Measurements from ENCODE around the gene DST.
"Not testable (repeated sequence)": the region's sequence is repeated elsewhere in the genome, so short reads cannot be mapped to it uniquely, and the experiment has no call there.

The DST gene

DNA sequence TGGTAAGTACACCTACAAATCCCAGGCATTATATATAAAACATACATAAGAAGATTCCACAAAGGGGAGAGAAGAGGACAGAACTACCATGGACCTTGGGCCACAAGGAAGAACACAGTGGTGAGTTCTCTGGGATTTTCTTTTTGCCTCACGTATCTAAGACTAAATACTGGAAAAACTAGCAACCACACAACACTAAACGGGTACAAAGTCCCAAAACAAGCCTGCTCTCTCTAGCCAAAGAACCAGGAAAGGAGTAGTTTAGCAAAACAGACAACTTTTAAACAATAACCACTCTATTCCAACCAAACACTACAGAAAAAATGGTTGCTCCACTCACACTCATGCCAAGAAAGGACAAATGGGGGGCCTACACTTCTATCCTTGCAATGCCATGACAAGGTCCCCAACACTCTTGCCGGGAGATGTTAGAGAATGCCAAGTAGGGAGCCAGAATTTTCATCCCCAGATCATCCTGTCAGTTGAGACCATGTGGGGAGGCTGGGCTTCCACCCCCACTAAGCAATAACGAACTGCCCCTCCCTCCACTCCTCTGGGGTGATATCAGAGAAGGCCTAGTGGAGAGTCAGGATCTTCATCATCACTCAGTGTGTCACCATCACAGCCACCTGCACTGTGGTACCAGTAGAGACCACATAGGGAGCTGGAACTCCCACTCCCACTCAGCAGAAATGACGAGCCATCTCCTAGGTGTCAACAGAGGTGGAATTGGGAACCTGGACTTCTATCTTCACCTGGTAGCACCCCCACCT, 123.5 kb downstream of the DST start:
- DNase-seq, result no peak

DNA sequence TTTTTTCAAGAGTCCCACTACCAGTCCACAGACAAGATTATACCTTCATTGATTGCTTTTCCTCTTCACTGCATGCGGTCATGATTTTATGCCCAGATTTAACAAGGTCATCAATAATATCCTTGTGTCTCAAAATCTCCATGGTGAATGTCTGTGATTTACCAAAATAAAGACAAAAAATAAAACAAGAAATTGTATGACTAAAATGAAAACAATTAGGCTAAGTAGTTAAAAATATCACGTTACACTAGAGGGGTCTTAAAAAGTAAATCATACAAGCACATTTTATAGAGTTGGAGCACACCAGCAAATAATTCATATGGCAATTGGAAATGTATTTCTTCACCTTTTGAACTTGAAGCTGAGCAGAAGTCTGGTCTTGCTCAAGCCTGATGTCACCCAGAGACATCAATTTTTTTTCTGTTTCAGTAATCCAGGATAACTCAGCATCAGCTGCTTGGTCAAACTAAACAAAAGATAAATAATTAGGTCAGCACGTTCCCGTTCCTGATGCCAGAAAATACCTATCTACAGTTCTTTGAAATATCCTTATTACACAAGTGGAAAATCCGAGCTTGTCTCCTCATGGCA, 125.4 kb downstream of the DST start:
- no peak for DNase-seq

DNA sequence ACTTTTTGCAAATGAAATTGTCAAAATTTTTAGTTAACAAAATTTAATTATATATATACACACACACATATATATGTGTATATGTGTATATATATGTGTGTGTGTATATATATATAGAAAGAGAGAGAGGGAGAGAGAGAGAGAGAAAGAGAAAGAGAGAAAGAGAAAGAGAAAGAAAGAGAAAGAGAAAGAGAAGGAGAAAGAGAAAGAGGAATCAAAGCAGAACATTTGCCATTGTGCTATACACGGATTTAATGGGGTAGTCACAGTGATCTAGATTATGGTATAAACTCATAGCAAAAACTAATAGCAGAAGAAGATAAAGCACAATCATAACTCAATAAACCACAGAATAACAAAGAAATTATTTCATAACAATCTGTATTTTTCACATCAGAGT, 126.7 kb downstream of the DST start:
- DNase-seq, result no peak

DNA sequence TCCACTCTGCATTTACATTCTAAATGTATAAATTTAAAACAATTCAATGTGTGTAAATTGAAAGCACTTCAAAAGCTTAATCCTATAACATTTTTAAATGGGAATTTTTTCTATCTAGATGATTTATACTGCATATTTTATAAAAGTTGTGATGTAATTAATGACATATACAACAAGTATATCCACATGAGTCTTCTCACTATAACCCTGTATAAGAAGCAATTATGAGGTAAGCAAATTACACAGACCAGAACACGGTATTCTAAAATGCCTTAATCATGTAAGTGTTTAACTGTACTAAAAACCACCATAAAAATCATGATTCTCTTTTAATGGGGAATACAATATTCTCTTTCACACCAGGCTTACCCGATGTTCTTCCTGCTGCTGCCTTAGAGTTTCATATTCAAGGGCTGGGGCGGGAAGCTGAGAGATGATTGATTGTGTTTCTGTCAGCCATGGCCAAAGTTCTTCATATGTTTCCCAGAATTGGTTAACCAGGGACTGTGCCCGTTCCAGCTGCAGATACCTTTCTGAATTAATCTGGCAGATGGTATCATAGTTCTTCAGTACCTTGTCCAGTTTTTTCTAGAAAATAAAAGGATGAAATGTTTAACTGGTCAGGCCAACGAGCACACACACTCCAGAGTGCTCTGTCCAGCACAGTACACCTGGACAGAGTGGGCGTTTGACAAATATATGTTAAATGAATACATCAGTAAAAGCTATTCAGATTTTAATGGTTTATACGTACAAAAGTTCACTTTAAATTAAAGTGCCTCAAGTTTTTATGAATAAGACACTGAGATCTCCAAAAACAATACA, 127.4 kb downstream of the DST start:
- no peak for DNase-seq

DNA sequence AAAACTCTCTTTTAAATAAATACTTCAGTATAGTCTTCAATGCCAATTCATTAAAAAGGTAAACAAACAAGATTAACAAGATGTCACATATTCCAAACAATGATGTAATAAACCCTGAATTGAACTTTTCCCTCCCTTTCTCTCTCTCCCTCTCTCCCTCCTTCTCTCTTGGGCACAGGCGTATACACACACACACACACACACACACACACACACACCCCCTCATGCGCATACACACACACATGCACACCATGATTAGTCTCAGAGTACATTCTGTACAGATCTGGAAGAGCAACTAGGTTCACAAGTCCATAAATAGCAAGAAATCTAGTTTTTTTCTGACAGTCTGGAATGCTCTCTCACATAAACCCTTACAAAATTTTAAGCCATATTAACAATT, 128.3 kb downstream of the DST start:
- no peak for DNase-seq

DNA sequence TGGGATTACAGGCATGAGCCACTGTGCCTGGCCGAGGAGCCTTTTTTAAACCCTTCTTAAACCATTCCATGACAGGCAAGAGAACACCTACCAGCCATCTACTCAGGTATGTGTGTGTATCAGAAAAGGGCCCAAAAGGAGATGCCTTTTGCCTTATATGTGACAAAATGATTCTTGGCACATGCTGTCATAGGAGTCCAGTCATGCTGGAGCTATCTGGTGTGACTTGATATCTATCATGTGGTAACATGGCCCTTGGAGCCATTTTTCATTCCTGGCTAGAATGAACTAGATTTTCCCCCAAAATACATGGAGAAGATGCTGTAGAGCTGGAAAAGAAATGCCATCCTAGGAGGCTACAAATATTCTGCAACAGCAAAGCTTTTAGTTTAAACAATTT, 129.1 kb downstream of the DST start:
- no peak for DNase-seq

DNA sequence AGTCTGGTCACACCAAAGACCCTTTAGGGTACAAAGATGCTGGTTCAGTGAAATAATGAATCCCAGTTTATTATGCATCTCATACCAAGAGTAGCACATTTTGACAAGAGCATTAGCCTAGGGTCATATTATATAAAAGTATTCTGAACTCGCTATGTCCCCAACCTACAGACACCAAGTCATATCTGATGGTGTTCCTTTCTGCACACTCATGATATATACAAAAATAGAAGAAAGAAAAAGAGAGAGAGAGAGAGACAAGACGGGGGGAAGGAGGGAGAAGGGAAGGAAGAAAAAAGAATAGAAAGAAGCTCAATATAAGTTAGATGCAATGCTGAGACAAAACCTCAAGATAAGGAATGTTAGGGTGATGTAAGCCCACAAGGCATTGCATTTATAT, 131.1 kb downstream of the DST start:
- DNase-seq, result no peak

DNA sequence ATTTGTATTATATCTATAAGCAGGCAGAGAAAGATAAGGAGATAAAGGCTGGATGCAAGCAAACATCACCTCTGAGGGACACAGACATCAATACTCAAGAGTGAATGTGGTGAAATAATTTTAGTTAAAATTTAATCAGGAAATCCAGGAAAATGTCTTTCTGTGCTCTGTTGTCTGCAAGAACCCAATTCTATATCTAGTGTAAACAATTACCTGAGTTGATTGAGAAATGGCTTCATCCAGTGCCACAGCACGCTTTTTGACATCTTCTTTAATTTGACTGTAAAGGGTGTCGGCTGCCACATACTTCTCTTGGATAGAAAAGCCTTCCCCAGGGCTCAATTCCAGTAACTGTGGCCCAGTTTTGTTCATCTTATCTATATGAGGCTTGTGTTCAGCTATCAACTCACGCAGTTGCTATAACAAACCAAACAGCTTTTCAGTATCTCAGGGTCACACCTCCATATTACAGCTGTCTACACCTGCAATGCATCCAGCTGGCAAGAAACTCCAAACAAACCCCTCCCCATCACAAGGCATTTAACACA, 131.6 kb downstream of the DST start:
- DNase-seq, result no peak

DNA sequence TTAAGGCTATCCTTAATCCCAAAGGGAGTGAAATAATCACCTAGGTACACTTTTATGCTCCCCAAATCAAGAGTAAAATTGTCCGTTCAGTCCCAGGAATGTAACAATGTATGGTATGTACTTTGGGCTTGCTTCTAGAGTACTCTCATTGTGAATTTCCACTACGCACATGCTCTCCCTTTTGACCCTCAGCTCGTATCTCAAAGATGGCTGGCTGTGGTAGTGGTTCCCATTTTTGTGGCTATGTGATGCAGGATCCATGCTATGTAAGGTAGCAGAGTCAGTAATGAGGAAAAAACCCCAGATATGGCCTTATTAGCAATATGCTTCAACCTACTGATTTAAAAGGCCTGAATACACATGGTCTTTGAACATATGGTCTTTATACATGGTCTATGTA, 133.7 kb downstream of the DST start:
- no peak for DNase-seq

DNA sequence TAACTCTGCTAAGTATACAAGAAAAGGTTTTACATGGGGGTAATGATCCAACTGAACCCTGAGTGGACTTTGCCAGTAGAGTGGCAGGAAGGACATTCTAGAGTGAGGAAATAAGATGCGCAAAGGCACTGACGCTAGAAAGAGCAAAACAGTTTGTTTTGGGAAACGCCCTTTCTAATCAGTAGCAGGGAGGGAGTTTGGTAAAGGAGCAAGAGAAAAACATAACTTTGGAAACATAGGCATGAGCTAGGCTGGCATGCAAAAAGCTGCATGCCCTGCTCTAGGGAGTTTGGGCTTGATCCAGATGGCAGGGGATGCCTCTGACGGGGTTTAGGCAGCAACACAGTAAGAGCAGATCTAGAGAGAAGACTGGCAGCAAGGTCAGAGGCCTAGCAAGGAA, 135.2 kb downstream of the DST start:
- DNase-seq, result no peak

DNA sequence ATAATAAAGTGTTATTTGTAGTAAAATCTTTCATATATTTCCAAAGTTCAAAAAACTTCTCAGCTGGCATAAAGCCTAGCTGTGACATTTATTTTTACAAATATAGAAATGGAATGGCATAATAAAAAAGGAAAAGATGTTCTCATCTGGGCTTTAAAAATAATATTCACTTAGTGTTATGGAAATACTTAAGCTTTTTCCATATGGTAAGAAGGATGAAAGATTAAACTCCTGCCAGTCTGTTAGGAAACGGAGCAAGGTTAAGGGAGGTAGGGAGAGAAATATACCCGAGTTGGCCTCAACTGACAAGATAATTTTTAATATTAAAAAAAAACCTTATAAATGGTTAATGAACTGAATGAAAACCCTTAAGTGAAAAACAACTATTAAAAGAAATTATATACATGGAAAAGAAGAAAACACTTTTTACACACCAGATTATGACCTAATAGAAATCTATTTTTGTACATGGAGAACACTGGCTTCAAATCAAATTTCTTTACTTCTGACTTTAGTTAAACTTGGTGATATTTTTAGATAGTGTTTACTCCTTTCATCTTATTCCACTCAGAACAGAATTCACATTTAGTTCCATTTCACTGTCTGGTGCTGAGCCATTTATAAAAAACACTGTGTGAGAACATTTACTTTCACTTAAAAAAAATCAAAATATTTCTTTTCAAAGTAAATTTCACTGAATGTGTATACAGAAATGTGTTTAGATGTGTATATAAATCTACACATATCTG, 137.0 kb downstream of the DST start:
- no peak for DNase-seq

DNA sequence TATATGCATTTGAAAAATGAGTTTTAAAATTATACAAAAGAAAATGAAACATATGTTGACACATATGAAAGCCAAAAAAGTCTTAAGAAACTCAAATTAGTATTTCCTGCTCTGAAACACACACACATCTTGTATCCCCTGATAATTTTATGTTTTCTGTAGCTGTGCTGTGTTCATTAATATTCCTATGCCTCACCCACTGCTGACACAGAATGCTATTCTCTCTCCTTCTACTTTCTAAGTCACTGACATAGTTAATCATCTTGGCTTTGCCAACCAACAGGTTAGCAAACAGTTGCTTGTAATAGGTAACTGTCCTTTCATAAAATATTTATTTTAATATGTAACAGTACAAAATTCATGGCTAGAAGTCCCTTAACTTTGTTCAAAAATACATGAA, 140.7 kb downstream of the DST start:
- DNase-seq, result no peak

DNA sequence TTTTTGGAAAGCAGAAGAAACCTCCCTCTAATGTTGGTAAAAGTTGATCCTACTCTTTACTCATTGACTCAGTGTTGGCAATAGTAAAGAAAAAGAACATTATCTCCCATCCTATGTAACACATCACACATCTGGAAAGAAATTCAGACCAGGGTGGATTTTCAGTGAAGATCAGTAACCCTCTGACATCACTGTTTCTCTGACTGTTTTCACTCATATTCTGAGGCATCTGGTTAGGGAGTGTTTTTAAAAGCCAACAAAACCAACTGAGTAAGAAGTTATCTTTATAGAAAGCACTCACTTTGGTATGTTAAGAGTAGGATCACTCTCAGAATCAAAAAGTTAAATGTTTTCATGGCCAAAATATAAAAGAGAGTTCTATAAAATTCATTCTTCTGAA, 143.6 kb downstream of the DST start:
- DNase-seq, result no peak

DNA sequence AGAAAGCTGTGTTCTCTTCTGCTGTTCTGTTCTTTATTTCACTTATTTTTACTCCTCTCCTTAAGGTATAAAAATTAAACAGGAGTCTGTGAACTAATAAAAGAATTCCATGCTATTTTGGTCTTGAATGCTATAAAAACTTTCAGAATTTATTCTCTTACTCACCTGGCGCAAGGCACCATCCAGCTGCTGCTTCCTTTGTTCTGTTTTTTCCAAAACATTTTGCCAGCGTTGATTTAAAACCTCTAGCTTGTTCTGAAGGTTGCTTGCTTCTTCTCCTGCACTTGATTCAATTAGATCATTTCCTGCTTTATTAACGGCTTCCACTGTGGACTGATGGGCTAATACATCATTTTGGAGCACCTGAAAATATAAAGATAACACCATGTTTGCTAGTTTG, 145.0 kb downstream of the DST start:
- DNase-seq, result no peak

DNA sequence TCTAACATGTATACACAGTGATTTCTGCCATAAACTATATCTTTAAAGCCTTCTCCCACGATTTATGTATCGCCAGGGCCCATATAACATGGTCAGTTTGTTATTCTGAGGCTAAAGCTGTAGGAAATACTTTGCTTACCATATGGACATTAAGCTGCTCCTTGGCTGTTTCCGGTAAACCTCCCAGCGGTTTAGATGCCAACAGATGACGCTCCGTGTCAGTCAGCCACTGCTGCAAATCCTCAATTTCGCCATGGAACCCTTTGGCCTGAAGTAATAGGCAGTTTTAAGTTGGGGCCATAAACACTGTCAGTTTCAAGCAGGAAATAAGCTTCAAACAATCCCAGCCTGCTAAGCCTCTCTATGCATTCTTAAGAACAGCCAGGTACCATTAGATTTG, 145.4 kb downstream of the DST start:
- DNase-seq, result no peak

DNA sequence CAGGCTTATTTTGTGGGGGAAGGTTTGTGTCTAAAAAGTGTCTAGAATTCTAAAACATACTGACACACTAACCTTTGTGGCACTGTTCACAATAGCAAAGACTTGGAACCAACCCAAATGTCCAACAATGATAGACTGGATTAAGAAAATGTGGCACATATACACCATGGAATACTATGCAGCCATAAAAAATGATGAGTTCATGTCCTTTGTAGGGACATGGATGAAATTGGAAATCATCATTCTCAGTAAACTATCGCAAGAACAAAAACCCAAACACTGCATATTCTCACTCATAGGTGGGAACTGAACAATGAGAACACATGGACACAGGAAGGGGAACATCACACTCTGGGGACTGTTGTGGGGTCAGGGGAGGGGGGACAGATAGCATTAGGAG, 146.0 kb downstream of the DST start:
- DNase-seq, result not testable (repeated sequence)

DNA sequence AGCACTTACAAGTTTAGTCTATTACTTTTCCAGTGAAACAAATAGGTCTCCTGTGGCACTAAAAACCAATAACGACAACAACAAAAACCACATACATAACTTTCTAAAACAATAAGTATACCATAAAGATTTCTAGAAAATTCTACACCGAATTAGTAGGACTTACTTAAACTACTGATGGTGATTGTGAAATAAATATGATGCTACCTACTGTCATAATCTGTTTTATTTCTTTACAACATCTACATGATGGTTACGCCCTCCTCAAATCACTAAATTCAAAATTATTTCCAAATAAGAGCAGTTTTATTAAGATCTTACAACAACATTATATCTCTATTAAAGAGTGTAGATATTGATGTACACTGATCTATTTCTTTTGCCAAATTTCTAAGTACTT, 147.0 kb downstream of the DST start:
- DNase-seq, result no peak

DNA sequence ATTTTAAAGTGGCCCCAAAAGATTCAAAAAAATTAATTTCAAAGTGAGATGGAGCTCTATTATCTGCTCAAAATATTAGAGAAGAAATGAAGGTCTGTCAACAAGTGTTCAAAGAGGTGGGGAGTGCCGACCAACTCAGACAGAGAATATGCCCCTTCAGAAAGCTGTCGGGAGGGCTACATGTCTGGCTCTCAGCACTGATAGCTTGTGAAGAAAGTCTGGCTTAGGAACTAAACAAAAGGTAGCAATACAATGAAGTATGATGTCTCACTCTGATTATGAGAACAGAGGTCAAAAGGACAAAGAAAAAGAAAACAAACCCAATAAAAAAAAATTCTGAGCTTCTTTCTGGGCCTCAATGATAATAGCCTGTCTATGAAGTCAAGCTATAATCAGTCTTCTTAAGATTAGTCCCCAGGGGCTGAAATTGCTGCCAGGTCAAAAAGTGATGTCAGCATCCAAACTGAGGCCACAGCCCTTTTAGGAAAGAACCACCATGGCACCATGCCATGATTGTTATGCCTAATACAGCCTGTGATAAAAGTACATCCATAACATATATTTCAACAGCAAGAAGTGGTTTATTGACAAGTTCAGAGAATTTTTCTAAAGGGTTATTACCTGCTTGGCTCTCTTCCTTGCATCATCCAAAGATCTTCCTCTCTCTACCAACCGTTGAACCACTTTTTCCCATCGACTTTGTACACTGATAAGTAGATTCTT, 150.9 kb downstream of the DST start:
- DNase-seq, result no peak

DNA sequence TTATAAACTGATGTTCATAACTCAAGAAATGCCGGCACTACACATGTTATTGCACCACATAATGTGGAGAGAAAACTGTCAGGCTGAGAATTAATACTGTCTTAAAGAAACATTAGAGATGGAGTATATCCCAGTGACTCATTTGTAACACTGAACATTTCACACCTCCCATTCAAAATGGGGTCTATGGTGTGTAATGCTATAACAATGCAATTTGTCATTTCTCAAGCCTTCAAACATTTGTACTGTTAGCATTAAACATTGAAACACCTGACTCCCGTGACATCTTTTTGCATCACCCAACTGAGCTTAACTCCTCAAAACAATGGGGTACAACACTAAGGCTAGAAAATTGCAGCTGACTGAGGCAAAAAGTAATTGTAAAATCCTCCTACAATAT, 151.7 kb downstream of the DST start:
- no peak for DNase-seq

DNA sequence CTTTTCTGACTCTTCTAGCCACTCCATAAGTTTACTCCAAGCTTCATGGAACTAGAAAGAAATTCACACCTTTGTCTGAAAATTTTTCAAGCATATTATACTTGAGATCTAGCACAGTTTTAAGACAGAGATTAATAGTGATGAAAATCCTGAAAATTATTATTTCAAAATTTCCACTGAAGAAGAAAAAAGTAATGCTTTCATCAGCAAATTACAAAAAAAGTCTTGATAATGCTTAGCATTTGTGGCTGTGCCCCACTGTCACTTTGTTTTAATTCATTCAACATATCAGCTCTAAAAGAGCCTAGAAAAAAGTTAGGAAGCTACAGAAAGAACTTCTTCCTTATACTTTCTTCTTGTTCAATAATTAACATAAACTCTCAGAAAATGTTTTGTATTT, 153.1 kb downstream of the DST start:
- DNase-seq, result no peak

DNA sequence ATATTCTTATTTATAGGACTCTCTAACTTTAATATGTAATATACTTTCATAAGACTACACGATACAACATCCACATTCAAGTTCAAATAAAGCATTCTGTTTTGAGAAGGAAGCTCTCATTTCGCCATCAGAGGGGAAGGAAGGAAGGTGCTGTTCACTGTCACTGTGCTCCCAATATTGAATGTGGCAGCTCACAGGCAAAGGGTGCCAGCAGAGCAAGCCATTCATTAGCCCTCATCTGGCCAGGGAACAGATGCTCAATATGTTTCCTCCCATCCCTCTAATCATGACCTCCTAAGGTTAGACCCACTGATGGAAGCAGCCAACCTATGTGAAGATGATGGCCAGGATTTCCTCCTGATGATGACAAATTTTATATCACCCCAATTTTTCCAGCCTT, 154.4 kb downstream of the DST start:
- DNase-seq, result no peak

All from hypothalamus (tissue), 51 donors.